DND-41 (cell line): ENCODE results near the gene IPO8.
A peak's percentile ranks its signal among the peaks of the same experiment; 100 is the strongest.

Experiments
- ATAC-seq: fragments of 200-7000 bp; cut with Tn5 transposase; 3 replicates; pipeline ENCODE4 v1.9.1; 2021; ENCODE audit warnings: low read depth; ENCODE audit not compliant: insufficient read depth
- DNase-seq: peaks from one replicate; pipeline ENCODE4 v3.0.0-alpha.2; 2020
- H2AFZ ChIP-seq: 2 replicates; pipeline ENCODE4 v1.6.0; 2012; ENCODE audit warnings: low read depth, low read length
- H3K27ac ChIP-seq: 2 replicates; pipeline ENCODE4 v1.5.1; 2012; ENCODE audit warnings: low read length, inconsistent platforms
- H3K27me3 ChIP-seq: fragments of 200-600 bp; sonication (generic); 2 replicates; pipeline ENCODE4 v1.6.0; 2012; ENCODE audit warnings: low read length, mild to moderate bottlenecking, inconsistent platforms; ENCODE audit not compliant: insufficient read depth, poor library complexity
- H3K36me3 ChIP-seq: 2 replicates; pipeline ENCODE4 v1.5.1; 2012; ENCODE audit warnings: low read length, inconsistent platforms; ENCODE audit not compliant: insufficient read depth
- H3K4me1 ChIP-seq: 2 replicates; pipeline ENCODE4 v1.5.1; 2012; ENCODE audit warnings: mild to moderate bottlenecking, low read length; ENCODE audit not compliant: insufficient read depth
- H3K4me2 ChIP-seq: 2 replicates; pipeline ENCODE4 v1.6.0; 2012; ENCODE audit warnings: mild to moderate bottlenecking, moderate library complexity, low read length, inconsistent platforms; ENCODE audit not compliant: insufficient read depth
- H3K4me3 ChIP-seq, 2 experiments: fragments of 200-600 bp in 1 of 2; shearing (Covaris generic) in 1 of 2; 2 replicates each; pipeline ENCODE4 v1.5.1; 2012 to 2016; ENCODE audit warnings: inconsistent platforms in 2 of 2, low read length in 2 of 2, mild to moderate bottlenecking in 2 of 2, low read depth in 1 of 2, moderate library complexity in 1 of 2
- H3K79me2 ChIP-seq: 2 replicates; pipeline ENCODE4 v1.6.0; 2012; ENCODE audit warnings: low read length, inconsistent platforms; ENCODE audit not compliant: insufficient read depth
- H3K9ac ChIP-seq: 2 replicates; pipeline ENCODE4 v1.6.0; 2012; ENCODE audit warnings: low read depth, mild to moderate bottlenecking, inconsistent platforms, low read length, moderate library complexity
- H3K9me3 ChIP-seq: 2 replicates; pipeline ENCODE4 v1.5.1; 2012; ENCODE audit warnings: low read length, moderate library complexity, mild to moderate bottlenecking, inconsistent platforms; ENCODE audit not compliant: insufficient read depth, severe bottlenecking
- H4K20me1 ChIP-seq: 2 replicates; pipeline ENCODE4 v1.6.0; 2012; ENCODE audit warnings: low read length; ENCODE audit not compliant: insufficient read depth
- EZH2 ChIP-seq: IDR thresholded peaks from 3 replicates; pipeline ENCODE4 v1.6.1; 2012; ENCODE audit warnings: borderline replicate concordance, low read depth, mild to moderate bottlenecking, moderate library complexity, low read length, inconsistent platforms; ENCODE audit not compliant: severe bottlenecking
- TF ChIP-seq, protein P1 (sequence below): IDR thresholded peaks from 2 replicates; pipeline ENCODE4 v1.5.1; 2012; ENCODE audit warnings: borderline replicate concordance, low read length, moderate library complexity, mild to moderate bottlenecking; ENCODE audit not compliant: poor library complexity, severe bottlenecking; ENCODE audit errors: extremely low read depth

Gene IPO8

DNA sequence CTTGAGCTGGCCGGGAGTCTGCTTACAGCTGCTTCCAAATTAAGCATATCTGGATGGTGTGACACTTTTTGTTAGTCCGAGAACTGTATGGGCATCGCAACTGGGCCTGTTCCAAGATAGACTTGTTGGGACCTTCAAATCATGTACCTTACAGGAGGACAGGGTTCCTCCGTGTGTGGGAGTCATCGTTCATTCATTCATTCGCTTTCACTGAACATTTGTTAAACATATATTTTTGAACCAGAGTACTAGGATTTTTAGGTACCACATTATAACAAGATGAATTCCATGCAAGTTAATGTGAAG is 387 bp upstream of the IPO8 start:
- peaks cover 36% of the 10 kb centered on the region for H3K4me1 ChIP-seq
- peak overlapping the region; percentile 93 for H3K27ac ChIP-seq
- peak overlapping the region; percentile 78 for H3K9ac ChIP-seq
- H3K4me2 ChIP-seq, result peak overlapping the region; percentile 76
- no peak for TF ChIP-seq EZH2
- TF ChIP-seq, protein P1, sequence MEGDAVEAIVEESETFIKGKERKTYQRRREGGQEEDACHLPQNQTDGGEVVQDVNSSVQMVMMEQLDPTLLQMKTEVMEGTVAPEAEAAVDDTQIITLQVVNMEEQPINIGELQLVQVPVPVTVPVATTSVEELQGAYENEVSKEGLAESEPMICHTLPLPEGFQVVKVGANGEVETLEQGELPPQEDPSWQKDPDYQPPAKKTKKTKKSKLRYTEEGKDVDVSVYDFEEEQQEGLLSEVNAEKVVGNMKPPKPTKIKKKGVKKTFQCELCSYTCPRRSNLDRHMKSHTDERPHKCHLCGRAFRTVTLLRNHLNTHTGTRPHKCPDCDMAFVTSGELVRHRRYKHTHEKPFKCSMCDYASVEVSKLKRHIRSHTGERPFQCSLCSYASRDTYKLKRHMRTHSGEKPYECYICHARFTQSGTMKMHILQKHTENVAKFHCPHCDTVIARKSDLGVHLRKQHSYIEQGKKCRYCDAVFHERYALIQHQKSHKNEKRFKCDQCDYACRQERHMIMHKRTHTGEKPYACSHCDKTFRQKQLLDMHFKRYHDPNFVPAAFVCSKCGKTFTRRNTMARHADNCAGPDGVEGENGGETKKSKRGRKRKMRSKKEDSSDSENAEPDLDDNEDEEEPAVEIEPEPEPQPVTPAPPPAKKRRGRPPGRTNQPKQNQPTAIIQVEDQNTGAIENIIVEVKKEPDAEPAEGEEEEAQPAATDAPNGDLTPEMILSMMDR, result no peak
- peaks cover 53% of the 10 kb centered on the region for H3K79me2 ChIP-seq
- ATAC-seq (peak; percentile 41; the same call in 2 of the 3 replicates), DNase-seq (no peak)
- peak overlapping the region; percentile 96 for H2AFZ ChIP-seq
- no peaks in the 10 kb centered on the region; the same call in 1 of the 2 replicates for H3K36me3 ChIP-seq
- H4K20me1 ChIP-seq, result peaks cover 11% of the 10 kb centered on the region; the same call in 1 of the 2 replicates
- H3K9me3 ChIP-seq, result no peaks in the 10 kb centered on the region
- H3K4me3 ChIP-seq, result peak overlapping the region; percentile 48 to 76
- no peaks in the 10 kb centered on the region for H3K27me3 ChIP-seq

DNA sequence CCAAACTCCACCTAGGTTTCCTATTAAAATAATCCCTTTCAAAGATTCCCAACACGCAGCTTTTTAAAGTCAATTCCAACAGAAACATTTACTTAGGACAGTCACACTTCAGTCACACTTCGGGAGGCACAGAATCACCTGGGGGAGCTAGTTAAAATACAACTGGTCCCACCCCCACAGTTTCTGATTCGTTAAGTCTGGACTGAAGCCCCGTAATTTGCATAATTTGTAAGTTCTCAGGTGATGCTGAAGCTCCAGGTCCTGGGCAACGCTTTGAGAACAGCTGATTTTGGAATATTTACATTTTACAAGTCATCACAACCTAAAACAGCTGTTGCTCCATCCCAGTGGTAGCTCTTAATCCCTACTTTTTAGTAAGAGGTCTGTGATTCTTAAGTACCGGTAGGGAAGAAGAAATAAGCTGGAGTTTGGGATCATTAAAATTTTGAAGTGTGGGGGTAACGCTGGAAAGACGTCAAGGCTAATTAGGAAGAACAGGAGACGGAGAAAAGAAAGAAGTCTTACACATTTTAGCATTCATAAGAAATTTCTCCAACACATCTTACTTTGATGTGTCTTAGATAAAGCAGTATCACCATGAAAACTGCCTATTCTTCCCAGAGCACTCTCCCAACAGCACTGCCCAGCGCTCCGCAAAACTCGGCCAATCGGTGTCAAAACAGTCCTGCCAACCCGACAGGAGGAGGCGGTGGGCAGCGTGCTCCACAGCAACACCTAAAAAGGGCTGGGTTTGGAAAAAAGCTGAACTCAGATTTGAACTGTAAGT is 1.1 kb downstream of the IPO8 start:
- Histone ChIP-seq H3K36me3 (peaks cover 4% of the 10 kb centered on the region), H3K4me1 (peaks cover 36% of the 10 kb centered on the region), H3K27me3 (no peaks in the 10 kb centered on the region), H4K20me1 (peaks cover 12% of the 10 kb centered on the region; the same call in 1 of the 2 replicates), H3K27ac (peak overlapping the region; percentile 71), H3K79me2 (peaks cover 65% of the 10 kb centered on the region), H3K4me2 (peak overlapping the region; percentile 76), H3K9ac (peak overlapping the region; percentile 78), H3K4me3 (peak overlapping the region; percentile 48 to 76), H3K9me3 (no peaks in the 10 kb centered on the region), H2AFZ (peak overlapping the region; percentile 87)
- ATAC-seq (0 out of 3 replicates have a peak, but pooled peaks have one; percentile 9), DNase-seq (peak; percentile 15)
- TF ChIP-seq, protein P1, result no peak
- no peak for TF ChIP-seq EZH2

DNA sequence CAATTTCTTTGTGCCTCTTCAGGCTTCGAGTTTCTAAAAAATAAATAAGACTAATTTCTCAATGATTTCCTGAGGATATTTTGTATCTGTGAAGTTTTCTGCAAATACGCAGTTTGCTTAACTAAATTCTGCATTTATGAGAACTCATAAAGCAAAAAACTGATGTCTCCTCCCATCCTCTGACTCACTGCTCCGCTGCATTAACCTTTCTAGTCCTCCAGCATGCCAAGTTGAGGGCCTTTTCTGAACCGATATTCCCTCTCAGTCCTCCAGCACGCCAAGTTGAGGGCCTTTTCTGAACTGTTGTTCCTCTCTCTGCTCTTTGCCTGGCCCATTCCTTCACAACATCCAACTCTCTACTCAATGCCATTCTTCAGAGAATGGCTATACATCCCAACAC is 3.2 kb downstream of the IPO8 start:
- peaks cover 83% of the 10 kb centered on the region for H3K79me2 ChIP-seq
- no peak overlapping the region for H3K4me3 ChIP-seq
- DNase-seq, result no peak

More for the DNA sequence above, 3.2 kb downstream of the IPO8 start:
- no peak overlapping the region for H2AFZ ChIP-seq
- H3K4me2 ChIP-seq, result peak overlapping the region; percentile 76; the same call in 1 of the 2 replicates
- TF ChIP-seq, protein P1, result no peak
- TF ChIP-seq EZH2, result no peak
- ATAC-seq, result no peak
- no peak overlapping the region for H3K9ac ChIP-seq
- peaks cover 36% of the 10 kb centered on the region for H3K4me1 ChIP-seq
- H3K27ac ChIP-seq, result no peak overlapping the region
- peaks cover 10% of the 10 kb centered on the region for H3K36me3 ChIP-seq
- H4K20me1 ChIP-seq, result peaks cover 12% of the 10 kb centered on the region; the same call in 1 of the 2 replicates
- no peaks in the 10 kb centered on the region for H3K9me3 ChIP-seq
- H3K27me3 ChIP-seq, result no peaks in the 10 kb centered on the region
